IMR-90 (cell line): ENCODE results near the gene DDX41.

Experiments
- CTCF ChIP-seq: conservative IDR thresholded peaks from 2 replicates; pipeline ENCODE4 v1.5.1; 2012; ENCODE audit warnings: mild to moderate bottlenecking, low read depth, low read length, improper control_type of control experiment
- POLR2A ChIP-seq: IDR thresholded peaks from 2 replicates; pipeline ENCODE4 v1.6.1; 2012; ENCODE audit warnings: mild to moderate bottlenecking, low read depth, low read length
- RFX5 ChIP-seq: IDR thresholded peaks from 2 replicates; pipeline ENCODE4 v1.8.0; 2012; ENCODE audit warnings: low read depth, mild to moderate bottlenecking, low read length, moderate library complexity

- TF ChIP-seq CTCF (no peak), POLR2A (no peak), RFX5 (no peak)
These were observed 18.4 kb upstream of the DDX41 start for GRCh38 chr5:177535125-177535524.
